Endodermal cell (in vitro differentiated cells): ENCODE data around the gene ATG2A. TPM values are rescaled to one million over a fixed set of nuclear protein-coding genes. Genes with fewer than 3 reads are reported as not detected.

Source experiments
- DNase-seq: peaks from one replicate; pipeline ENCODE4 v3.0.0-alpha.2; 2017
- H3K27ac ChIP-seq: 2 replicates; pipeline ENCODE4 v1.5.1; 2013; ENCODE audit warnings: mild to moderate bottlenecking, low read depth, low read length, moderate library complexity
- H3K27me3 ChIP-seq: 2 replicates; pipeline ENCODE4 v1.6.1; 2013; ENCODE audit warnings: mild to moderate bottlenecking, low read length, moderate library complexity; ENCODE audit not compliant: insufficient read depth, control insufficient read depth, poor library complexity, severe bottlenecking
- H3K36me3 ChIP-seq: 2 replicates; pipeline ENCODE4 v1.7.0; 2013; ENCODE audit warnings: mild to moderate bottlenecking, low read length, moderate library complexity; ENCODE audit not compliant: control insufficient read depth, insufficient read depth
- H3K4me1 ChIP-seq: one replicate; pipeline ENCODE4 v1.7.0; 2013; ENCODE audit warnings: low read length; ENCODE audit not compliant: control insufficient read depth, insufficient read depth
- H3K4me3 ChIP-seq: 2 replicates; pipeline ENCODE4 v1.5.1; 2013; ENCODE audit warnings: mild to moderate bottlenecking, low read length, moderate library complexity
- H3K9ac ChIP-seq: 2 replicates; pipeline ENCODE4 v1.6.1; 2013; ENCODE audit warnings: mild to moderate bottlenecking, low read length, moderate library complexity; ENCODE audit not compliant: poor library complexity, severe bottlenecking; ENCODE audit errors: extremely low read depth
- H3K9me3 ChIP-seq: 2 replicates; pipeline ENCODE4 v1.6.1; 2013; ENCODE audit warnings: mild to moderate bottlenecking, low read length, moderate library complexity; ENCODE audit not compliant: control insufficient read depth
- H3K27ac Mint-ChIP-seq: 2 replicates; pipeline ENCODE4 v1.8.0; 2020; ENCODE audit warnings: mixed read lengths
- H3K27me3 Mint-ChIP-seq: 2 replicates; pipeline ENCODE4 v1.8.0; 2021; ENCODE audit warnings: mild to moderate bottlenecking, mixed read lengths; ENCODE audit not compliant: insufficient read depth
- H3K36me3 Mint-ChIP-seq: 2 replicates; pipeline ENCODE4 v1.8.0; 2020; ENCODE audit warnings: low read depth, mixed read lengths
- H3K4me1 Mint-ChIP-seq: 2 replicates; pipeline ENCODE4 v1.8.0; 2020; ENCODE audit warnings: mixed read lengths
- H3K4me3 Mint-ChIP-seq: 2 replicates; pipeline ENCODE4 v1.8.0; 2020; ENCODE audit warnings: mild to moderate bottlenecking, moderate library complexity, mixed read lengths
- H3K9me3 Mint-ChIP-seq: 2 replicates; pipeline ENCODE4 v1.8.0; 2020; ENCODE audit warnings: mild to moderate bottlenecking, mixed read lengths
- CTCF ChIP-seq: fragments of 200-600 bp; sonication (generic); conservative IDR thresholded peaks from 2 replicates; pipeline ENCODE4 v1.5.0; 2021; ENCODE audit warnings: antibody characterized with exemption, mild to moderate bottlenecking
- WGBS, 2 experiments: methylation state at CpG; one replicate each; pipeline versions ENCODE4 v1.1.5 to v1.1.7; 2013; ENCODE audit warnings: missing lambda C conversion rate in 2 of 2, mixed read lengths in 1 of 2; ENCODE audit not compliant: insufficient coverage in 1 of 2, insufficient read length in 1 of 2; 5-methylcytosine and 5-hydroxymethylcytosine counted together
- total RNA-seq, 2 donors: library from RNA; stranded (reverse); fragmentation: NEBNext Ultra II Directional in 1 of 2; extraction: Animal tissue kit (Norgen Biotek cat#: 25700) in 1 of 2; gene quantifications; 2 replicates in 1 of 2; 3 replicates in 1 of 2; pipeline ENCODE4 v1.2.1, GENCODE V29; 2021

The ATG2A gene
- total RNA-seq, 2 donors from 2014 or later, result 17.0 to 23.0 TPM

GRCh38 chr11:64947208-64947814 is 30.3 kb upstream of the ATG2A start:
- Histone ChIP-seq H3K9me3 (no peaks in the 10 kb centered on the region), H3K9ac (no peak overlapping the region), H3K4me1 (no peaks in the 10 kb centered on the region), H3K36me3 (no peaks in the 10 kb centered on the region), H3K4me3 (no peak overlapping the region), H3K27ac (no peak overlapping the region), H3K27me3 (peaks cover 20% of the 10 kb centered on the region)
- H3K27me3 Mint-ChIP-seq, result peaks cover 15% of the 10 kb centered on the region
- DNase-seq, result peak; percentile 45
- H3K9me3 Mint-ChIP-seq, result no peaks in the 10 kb centered on the region
- H3K27ac Mint-ChIP-seq, result no peak overlapping the region
- TF ChIP-seq CTCF, result no peak
- H3K4me3 Mint-ChIP-seq, result no peak overlapping the region
- 76 to 90% methylated on average over 2 to 5 of the region's 5 CpGs for WGBS, 2 experiments
- no peaks in the 10 kb centered on the region for H3K36me3 Mint-ChIP-seq
- no peaks in the 10 kb centered on the region for H3K4me1 Mint-ChIP-seq

- Histone ChIP-seq H3K27me3 (peaks cover 6% of the 10 kb centered on the region), H3K9ac (no peak overlapping the region), H3K4me3 (no peak overlapping the region), H3K4me1 (no peaks in the 10 kb centered on the region), H3K9me3 (no peaks in the 10 kb centered on the region), H3K36me3 (no peaks in the 10 kb centered on the region), H3K27ac (no peak overlapping the region)
- Mint-ChIP-seq H3K36me3 (no peaks in the 10 kb centered on the region), H3K27me3 (peaks cover 5% of the 10 kb centered on the region), H3K4me3 (no peak overlapping the region), H3K27ac (no peak overlapping the region), H3K4me1 (peaks cover 9% of the 10 kb centered on the region), H3K9me3 (no peaks in the 10 kb centered on the region)
- WGBS, 2 experiments, result 85 to 89% methylated on average over 3 to 4 of the region's 4 CpGs
- no peak for DNase-seq
- TF ChIP-seq CTCF, result no peak
Measured at GRCh38 chr11:64936539-64936938, 19.5 kb upstream of the ATG2A start.

- Histone ChIP-seq H3K27ac (no peak within 1 kb of the TSS), H3K27me3 (peaks cover 6% of the 10 kb centered on the region), H3K9me3 (no peaks in the 10 kb centered on the region), H3K36me3 (no peaks in the 10 kb centered on the region), H3K4me1 (no peaks in the 10 kb centered on the region), H3K9ac (no peak within 1 kb of the TSS), H3K4me3 (no peak within 1 kb of the TSS)
- TF ChIP-seq CTCF, result peak; percentile 37
- DNase-seq, result peak; percentile 94
- Mint-ChIP-seq H3K36me3 (no peaks in the 10 kb centered on the region), H3K27ac (peak within 1 kb of the TSS; percentile 67), H3K27me3 (peaks cover 3% of the 10 kb centered on the region), H3K4me3 (peak within 1 kb of the TSS; percentile 21), H3K4me1 (peaks cover 9% of the 10 kb centered on the region), H3K9me3 (no peaks in the 10 kb centered on the region)
- 43% methylated on average over 13 to 14 of the region's 14 CpGs for WGBS, 2 experiments
Measured at GRCh38 chr11:64935359-64936081, 18.5 kb upstream of the ATG2A start, which contains the start of gene GPHA2. TSS of gene GPHA2 (minus strand) at chr11:64935893. CDS start at chr11:64935460, 433 bp downstream.
